Esophagus squamous epithelium (tissue), 5 donors: Measurements from ENCODE around the gene NAPSA. TPM values are rescaled to one million over a fixed set of nuclear protein-coding genes. Genes with fewer than 3 reads are reported as not detected.
"Not testable (repeated sequence)": the region's sequence is repeated elsewhere in the genome, so short reads cannot be mapped to it uniquely, and the experiment has no call there.

ENCODE experiments used
- DNase-seq: peaks from one replicate; lab custom pipeline; 2025; lab: John Stamatoyannopoulos, UW
- H3K27ac ChIP-seq, 4 donors: fragments of 200-600 bp; sonication (generic); one replicate each; pipeline ENCODE4 v1.5.1; 2016 to 2019; ENCODE audit warnings: mild to moderate bottlenecking in 1 of 4
- H3K27me3 ChIP-seq, 4 donors: fragments of 200-600 bp; sonication (generic); 1 replicate in 3 of 4; 2 replicates in 1 of 4; pipeline versions ENCODE4 v1.5.1 to v1.6.0; 2017 to 2021; ENCODE audit warnings: antibody characterized with exemption in 1 of 4
- H3K36me3 ChIP-seq, 3 donors: fragments of 200-600 bp; sonication (generic); one replicate each; pipeline ENCODE4 v1.5.1; 2016 to 2019
- H3K4me1 ChIP-seq, 3 donors: fragments of 200-600 bp; sonication (generic); one replicate each; pipeline ENCODE4 v1.5.1; 2017 to 2019
- H3K4me3 ChIP-seq, 4 donors: fragments of 200-600 bp; sonication (generic); 1 replicate in 3 of 4; 2 replicates in 1 of 4; pipeline ENCODE4 v1.5.1; 2016 to 2019; ENCODE audit warnings: mild to moderate bottlenecking in 2 of 4, moderate library complexity in 1 of 4
- H3K9me3 ChIP-seq, 3 donors: fragments of 200-600 bp; sonication (generic); one replicate each; pipeline ENCODE4 v1.5.1; 2016 to 2019
- CTCF ChIP-seq, 6 experiments: fragments of 450-650 bp in 4 of 6; fragments of 200-600 bp in 2 of 6; sonication (generic) in 2 of 6; IDR thresholded peaks; one replicate each; pipeline ENCODE4 v1.5.1; 2016 to 2019; ENCODE audit warnings: antibody characterized with exemption in 6 of 6, mild to moderate bottlenecking in 4 of 6, moderate library complexity in 4 of 6
- POLR2A ChIP-seq, 4 donors: fragments of 450-650 bp; IDR thresholded peaks; one replicate each; pipeline ENCODE4 v1.6.1; 2017; ENCODE audit warnings: antibody characterized with exemption in 4 of 4, mild to moderate bottlenecking in 4 of 4, moderate library complexity in 3 of 4
- WGBS, 2 donors: methylation state at CpG; one replicate each; pipeline ENCODE4 v1.1.5; 2018; 5-methylcytosine and 5-hydroxymethylcytosine counted together
- intact Hi-C: fragments of 100-400 bp; cut with DNase I; formaldehyde crosslinking; loops from one replicate; pipeline ENCODE4 v1.15.0; 2022
- total RNA-seq, 4 donors: library from RNA; depleted of rRNA; stranded (reverse); fragments of >200 nt; gene quantifications; one replicate each; pipeline ENCODE4 v1.1.0, GENCODE V29; 2016
- donor health status: DM: yes; HTN: yes; CAD: no.

Gene NAPSA
- total RNA-seq, 4 donors from 2014 or later, result 0.38 TPM; not detected in 3

- H3K4me3 ChIP-seq, result no peak overlapping the region
- H3K27ac ChIP-seq, result no peak overlapping the region
- TF ChIP-seq CTCF (IDR thresholded peaks at IDR 0.05) (no peak), POLR2A (IDR thresholded peaks at IDR 0.05) (no peak)
- no peaks in the 10 kb centered on the region for H3K4me1 ChIP-seq
- no peak for DNase-seq
- no peaks in the 10 kb centered on the region for H3K27me3 ChIP-seq
- 83 to 93% methylated on average over 5 of the region's 5 CpGs for WGBS, 2 donors
- H3K9me3 ChIP-seq, result no peaks in the 10 kb centered on the region
- intact Hi-C loops, result no loop called here
- H3K36me3 ChIP-seq, result peaks cover 0 to 34% (median 0%) of the 10 kb centered on the region in 3 donors
Measured at GRCh38 chr19:50392759-50393158, 27.3 kb upstream of the NAPSA start.

GRCh38 chr19:50390952-50391351, 25.5 kb upstream of the NAPSA start:
- DNase-seq, H3K27ac ChIP-seq: not testable (repeated sequence)

GRCh38 chr19:50390295-50390694, 24.9 kb upstream of the NAPSA start:
- H3K27ac ChIP-seq, DNase-seq, H3K4me1 ChIP-seq, H3K9me3 ChIP-seq, H3K27me3 ChIP-seq, intact Hi-C loops, H3K4me3 ChIP-seq: not testable (repeated sequence)
- 82 to 100% methylated on average over 3 of the region's 3 CpGs for WGBS, 2 donors
- peaks cover 0 to 49% (median 5%) of the 10 kb centered on the region in 3 donors for H3K36me3 ChIP-seq

More at GRCh38 chr19:50390952-50391351, 25.5 kb upstream of the NAPSA start:
- peaks cover 0 to 49% (median 5%) of the 10 kb centered on the region in 3 donors for H3K36me3 ChIP-seq
- H3K4me1 ChIP-seq, H3K9me3 ChIP-seq, H3K4me3 ChIP-seq, H3K27me3 ChIP-seq, intact Hi-C loops: not testable (repeated sequence)
- 80 to 94% methylated on average over 1 to 3 of the region's 23 CpGs for WGBS, 2 donors

GRCh38 chr19:50387868-50388245, 22.4 kb upstream of the NAPSA start:
- TF ChIP-seq POLR2A (IDR thresholded peaks at IDR 0.05) (no peak), CTCF (IDR thresholded peaks at IDR 0.05) (no peak)
- intact Hi-C loops, result no loop called here
- Histone ChIP-seq H3K27ac (no peak overlapping the region), H3K36me3 (peaks cover 1 to 33% (median 5%) of the 10 kb centered on the region in 3 donors), H3K27me3 (no peaks in the 10 kb centered on the region), H3K4me1 (peaks cover 12 to 27% (median 13%) of the 10 kb centered on the region in 3 donors), H3K9me3 (no peaks in the 10 kb centered on the region), H3K4me3 (no peak overlapping the region)
- no peak for DNase-seq
- 83 to 89% methylated on average over 7 to 8 of the region's 8 CpGs for WGBS, 2 donors

- Histone ChIP-seq H3K27ac (no peak overlapping the region), H3K27me3 (no peaks in the 10 kb centered on the region), H3K4me3 (no peak overlapping the region), H3K36me3 (peaks cover 5 to 33% (median 7%) of the 10 kb centered on the region in 3 donors), H3K4me1 (peaks cover 12 to 27% (median 13%) of the 10 kb centered on the region in 3 donors), H3K9me3 (no peaks in the 10 kb centered on the region)
- DNase-seq, result no peak
- WGBS, 2 donors, result 81 to 84% methylated on average over 13 to 21 of the region's 21 CpGs
- intact Hi-C loops, result no loop called here
- TF ChIP-seq CTCF (IDR thresholded peaks at IDR 0.05), result no peak
- TF ChIP-seq POLR2A (IDR thresholded peaks at IDR 0.05), result no peak
Measured at GRCh38 chr19:50387176-50387867, 21.9 kb upstream of the NAPSA start.

- peaks cover 10 to 49% (median 27%) of the 10 kb centered on the region in 3 donors for H3K36me3 ChIP-seq
- 6 to 10% methylated on average over 26 of the region's 26 CpGs for WGBS, 2 donors
- H3K9me3 ChIP-seq, result no peaks in the 10 kb centered on the region
- H3K4me3 ChIP-seq, result peak overlapping the region; percentile 60 to 95 (median 83)
- intact Hi-C loops, result no loop called here
- no peaks in the 10 kb centered on the region for H3K27me3 ChIP-seq
- H3K27ac ChIP-seq, result peak overlapping the region; percentile 75 to 94 (median 91)
- TF ChIP-seq CTCF (IDR thresholded peaks at IDR 0.05) (no peak), POLR2A (IDR thresholded peaks at IDR 0.05) (no peak)
- H3K4me1 ChIP-seq, result peaks cover 12 to 37% (median 13%) of the 10 kb centered on the region in 3 donors
- DNase-seq, result no peak
Measured at GRCh38 chr19:50384685-50385535, 19.5 kb upstream of the NAPSA start.
